H1 (cell line): ENCODE measurements around the gene RGS6.

Experiments used
- CEBPB ChIP-seq: IDR thresholded peaks from 2 replicates; pipeline ENCODE4 v1.6.1; 2012; ENCODE audit warnings: low read depth, low read length
- CTCF ChIP-seq, 3 experiments: IDR thresholded peaks; 1 replicate in 2 of 3; 2 replicates in 1 of 3; pipeline versions ENCODE4 v1.5.1 to v1.6.1; 2011; ENCODE audit warnings: low read length in 3 of 3, mild to moderate bottlenecking in 3 of 3, inconsistent platforms in 2 of 3, low read depth in 1 of 3, moderate library complexity in 1 of 3; ENCODE audit not compliant: insufficient read depth in 1 of 3; ENCODE audit errors: control extremely low read depth in 1 of 3
- EP300 ChIP-seq, 2 experiments: IDR thresholded peaks; 1 replicate in 1 of 2; 2 replicates in 1 of 2; pipeline ENCODE4 v1.6.1; 2011 to 2012; ENCODE audit warnings: low read depth in 2 of 2, low read length in 2 of 2, mild to moderate bottlenecking in 2 of 2, borderline replicate concordance in 1 of 2, inconsistent platforms in 1 of 2, moderate library complexity in 1 of 2
- NRF1 ChIP-seq: IDR thresholded peaks from 2 replicates; pipeline ENCODE4 v1.6.1; 2011; ENCODE audit warnings: mild to moderate bottlenecking, low read depth, low read length, improper control_type of control experiment
- POLR2A ChIP-seq, 2 experiments: IDR thresholded peaks; 1 replicate in 1 of 2; 2 replicates in 1 of 2; pipeline ENCODE4 v1.6.1; 2011; ENCODE audit warnings: low read depth in 2 of 2, low read length in 2 of 2, mild to moderate bottlenecking in 2 of 2; ENCODE audit errors: control extremely low read depth in 1 of 2
- RBBP5 ChIP-seq: IDR thresholded peaks from 2 replicates; pipeline ENCODE4 v1.7.1; 2012; ENCODE audit warnings: low read depth, mild to moderate bottlenecking, inconsistent platforms, low read length, moderate library complexity, borderline replicate concordance
- SIN3A ChIP-seq, 2 experiments: IDR thresholded peaks in 1 of 2; conservative IDR thresholded peaks in 1 of 2; 2 replicates each; pipeline ENCODE4 v1.6.1; 2011 to 2012; ENCODE audit warnings: low read length in 2 of 2, improper control_type of control experiment in 1 of 2, low read depth in 1 of 2, mild to moderate bottlenecking in 1 of 2
- TAF7 ChIP-seq: optimal IDR thresholded peaks from 2 replicates; pipeline ENCODE3; 2011; ENCODE audit warnings: low read depth, mild to moderate bottlenecking, inconsistent platforms, low read length, moderate library complexity, borderline replicate concordance
- ZNF274 ChIP-seq: IDR thresholded peaks from 2 replicates; pipeline ENCODE4 v1.7.0; 2012; ENCODE audit warnings: low read length, borderline replicate concordance; ENCODE audit errors: extremely low read depth
- TF ChIP-seq, protein P1 (sequence below): IDR thresholded peaks from 2 replicates; pipeline ENCODE4 v1.6.1; 2012; ENCODE audit warnings: inconsistent platforms

GRCh38 chr14:72033365-72033764 lies 101.1 kb downstream of the RGS6 start:
- TF ChIP-seq EP300 (IDR thresholded peaks at IDR 0.05; ENCODE audit: borderline replicate concordance in 1 of 2, low read depth in 2 of 2, low read length in 2 of 2), result no peak
- no peak for TF ChIP-seq SIN3A (conservative IDR thresholded peaks at IDR 0.05 in 1 of 2, IDR thresholded peaks at IDR 0.05 in 1 of 2; ENCODE audit: low read depth in 1 of 2, low read length in 2 of 2)
- TF ChIP-seq, protein P1, sequence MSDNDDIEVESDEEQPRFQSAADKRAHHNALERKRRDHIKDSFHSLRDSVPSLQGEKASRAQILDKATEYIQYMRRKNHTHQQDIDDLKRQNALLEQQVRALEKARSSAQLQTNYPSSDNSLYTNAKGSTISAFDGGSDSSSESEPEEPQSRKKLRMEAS, result no peak
- no peak for TF ChIP-seq CTCF (IDR thresholded peaks at IDR 0.05; ENCODE audit: control extremely low read depth in 1 of 3, insufficient read depth in 1 of 3, low read depth in 1 of 3, low read length in 3 of 3)
- no peak for TF ChIP-seq RBBP5
- TF ChIP-seq NRF1, result no peak
- TF ChIP-seq ZNF274, result no peak
- no peak for TF ChIP-seq POLR2A (IDR thresholded peaks at IDR 0.05; ENCODE audit: control extremely low read depth in 1 of 2, low read depth in 2 of 2, low read length in 2 of 2)
- TF ChIP-seq CEBPB, result no peak
- TF ChIP-seq TAF7, result no peak
